ENCODE measurements around the gene BCAT1.
"Not testable (repeated sequence)": the region's sequence is repeated elsewhere in the genome, so short reads cannot be mapped to it uniquely, and the experiment has no call there.

Gene BCAT1

GRCh38 chr12:24896171-24896570 is 52.7 kb downstream of the BCAT1 start:
- DNase-seq = no peak

GRCh38 chr12:24895612-24896011 is 53.3 kb downstream of the BCAT1 start:
- no peak for DNase-seq

- no peak for DNase-seq
Measured at GRCh38 chr12:24894879-24895278, 54.0 kb downstream of the BCAT1 start.

- DNase-seq = no peak
Measured at GRCh38 chr12:24890048-24890803, 58.7 kb downstream of the BCAT1 start.

GRCh38 chr12:24889411-24889810 is 59.5 kb downstream of the BCAT1 start:
- no peak for DNase-seq

GRCh38 chr12:24888813-24889212 is 60.1 kb downstream of the BCAT1 start:
- DNase-seq = no peak

DNA sequence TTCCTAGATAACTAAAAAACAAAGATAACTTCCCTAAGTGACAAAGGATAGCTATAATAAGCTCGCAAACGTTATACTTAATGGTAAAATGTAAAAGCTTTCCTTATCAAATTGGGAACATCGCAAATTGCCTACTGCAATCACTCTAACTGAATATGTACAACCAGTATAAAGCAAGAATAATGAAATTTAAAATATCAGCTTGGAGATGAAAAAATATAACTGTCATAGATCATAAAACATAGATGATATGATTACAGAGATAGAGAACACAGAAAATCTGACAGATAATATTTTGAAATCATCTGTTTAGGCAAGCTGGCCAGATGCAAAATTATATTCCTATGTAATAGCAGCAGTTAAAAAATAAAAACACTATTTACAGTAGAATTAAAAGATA is 64.0 kb downstream of the BCAT1 start:
- no peak for DNase-seq

DNA sequence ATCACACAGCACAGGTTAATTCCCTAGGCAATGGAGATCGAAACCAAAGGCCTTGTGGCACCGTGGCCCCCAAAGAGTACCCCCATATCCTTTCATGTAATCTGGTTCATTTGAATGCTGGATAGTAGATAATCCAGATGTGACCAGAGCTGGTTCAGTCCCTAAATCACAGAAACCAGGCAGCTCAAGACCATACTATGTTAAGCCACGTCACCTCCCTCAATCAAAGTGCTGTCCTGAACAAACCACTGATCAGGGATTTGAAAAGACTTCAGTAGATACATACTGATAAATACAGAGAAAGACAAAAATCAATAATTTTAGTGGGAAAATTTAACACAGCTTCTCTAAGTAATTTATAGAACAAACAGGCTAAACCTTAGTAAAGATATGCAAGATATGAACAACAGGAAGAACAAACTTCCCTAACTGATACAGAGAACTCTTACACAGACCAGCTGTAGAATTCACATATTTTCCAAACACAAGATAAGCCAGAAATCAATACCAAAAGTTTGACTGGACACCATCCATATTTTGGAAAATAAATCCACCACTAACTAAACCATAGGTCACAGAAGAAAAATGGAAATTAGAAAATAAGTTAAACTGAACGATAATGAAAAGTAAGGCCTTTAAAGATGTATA is 67.1 kb downstream of the BCAT1 start:
- DNase-seq = no peak

DNA sequence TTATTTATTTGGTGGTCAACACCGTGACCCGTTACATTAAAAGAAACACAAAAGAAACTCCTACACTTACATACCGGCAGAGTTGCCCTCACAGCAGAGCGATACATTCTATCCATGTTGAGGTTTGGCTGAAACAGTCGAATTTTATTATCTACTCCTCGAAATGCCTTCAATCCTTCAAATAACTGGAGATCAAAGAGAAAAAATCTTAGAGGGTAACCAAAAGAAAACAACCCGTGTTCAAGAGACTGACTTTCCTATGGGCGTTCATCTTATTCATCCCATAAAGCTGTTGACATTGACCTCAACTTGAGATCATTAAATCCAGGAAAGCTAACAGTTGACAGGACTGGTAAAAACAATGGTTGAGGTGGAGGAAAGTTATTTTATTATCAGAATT is 67.7 kb downstream of the BCAT1 start:
- DNase-seq = no peak

- no peak for DNase-seq
Measured at GRCh38 chr12:24880732-24881131, 68.2 kb downstream of the BCAT1 start.

DNA sequence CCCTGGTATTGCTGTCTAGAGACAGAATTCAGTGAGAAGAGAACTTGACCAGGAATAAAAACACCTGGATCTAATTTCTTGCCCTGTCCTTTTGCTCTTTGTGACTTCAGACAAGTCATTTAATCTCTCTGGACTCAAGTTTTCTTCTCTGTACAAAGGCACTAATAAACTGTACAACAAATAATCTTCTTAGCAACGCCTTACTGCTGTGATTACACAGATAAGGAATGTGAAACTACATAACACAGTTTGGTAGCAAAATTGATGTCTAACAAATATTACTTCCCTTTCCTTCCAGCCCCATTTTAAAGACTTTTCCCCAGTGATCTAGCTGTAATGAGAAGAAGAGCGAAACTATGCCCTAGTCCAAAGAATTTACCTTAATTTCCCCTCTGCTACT is 69.3 kb downstream of the BCAT1 start:
- no peak for DNase-seq

DNA sequence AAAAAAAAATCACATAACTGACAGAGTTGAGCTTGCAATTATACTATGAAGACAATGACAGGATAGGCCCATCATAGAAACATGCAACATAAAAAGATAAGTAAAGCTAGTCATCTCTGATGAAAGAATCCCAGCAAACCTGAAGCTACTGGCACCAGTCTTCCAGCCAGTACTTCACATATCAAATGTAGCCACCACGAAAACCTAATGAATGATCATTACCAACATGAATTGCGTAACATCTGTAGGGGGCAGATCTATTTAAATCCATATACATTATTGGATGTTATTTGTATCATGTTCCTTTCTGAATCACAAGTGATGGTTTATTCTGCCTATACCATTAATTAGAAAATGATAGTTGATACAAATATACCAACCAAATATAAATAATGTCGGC is 73.9 kb downstream of the BCAT1 start:
- DNase-seq = no peak

DNA sequence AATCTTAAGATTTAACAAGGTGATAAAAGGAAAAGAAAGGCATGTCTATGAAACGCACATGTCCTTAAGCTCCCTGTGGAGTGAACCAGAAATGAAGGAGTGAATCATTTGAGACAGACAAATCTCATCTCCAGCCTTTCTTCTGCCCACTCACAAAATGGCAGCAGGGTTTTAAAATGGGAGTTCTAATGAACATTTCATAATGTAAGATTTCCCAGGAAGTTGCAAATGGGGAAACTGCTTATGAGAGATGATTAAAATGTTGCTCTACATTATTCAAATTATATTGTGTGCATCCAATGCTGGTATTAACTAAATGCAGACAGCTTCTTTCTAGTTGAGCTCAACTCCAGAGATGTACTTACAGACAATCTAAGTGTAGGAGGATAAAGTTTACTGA is 76.7 kb downstream of the BCAT1 start:
- DNase-seq = no peak

GRCh38 chr12:24866139-24866538 is 82.8 kb downstream of the BCAT1 start:
- DNase-seq = not testable (repeated sequence)

DNA sequence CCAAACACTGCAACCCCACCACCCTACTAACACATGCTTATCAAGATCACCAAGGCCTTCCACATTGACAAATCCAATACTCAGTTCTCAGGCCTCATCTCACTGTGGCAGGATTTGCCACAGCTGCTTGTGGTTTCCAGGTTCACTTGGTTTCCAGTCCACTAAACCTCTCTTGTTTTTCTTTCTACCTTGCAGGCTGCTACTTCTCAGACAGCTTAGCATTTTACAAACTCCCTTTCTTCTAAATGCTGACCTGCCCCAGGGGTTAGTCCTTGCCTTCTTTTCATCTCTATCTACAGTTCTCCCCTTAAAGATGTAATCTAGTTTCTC is 84.1 kb downstream of the BCAT1 start:
- no peak for DNase-seq

DNA sequence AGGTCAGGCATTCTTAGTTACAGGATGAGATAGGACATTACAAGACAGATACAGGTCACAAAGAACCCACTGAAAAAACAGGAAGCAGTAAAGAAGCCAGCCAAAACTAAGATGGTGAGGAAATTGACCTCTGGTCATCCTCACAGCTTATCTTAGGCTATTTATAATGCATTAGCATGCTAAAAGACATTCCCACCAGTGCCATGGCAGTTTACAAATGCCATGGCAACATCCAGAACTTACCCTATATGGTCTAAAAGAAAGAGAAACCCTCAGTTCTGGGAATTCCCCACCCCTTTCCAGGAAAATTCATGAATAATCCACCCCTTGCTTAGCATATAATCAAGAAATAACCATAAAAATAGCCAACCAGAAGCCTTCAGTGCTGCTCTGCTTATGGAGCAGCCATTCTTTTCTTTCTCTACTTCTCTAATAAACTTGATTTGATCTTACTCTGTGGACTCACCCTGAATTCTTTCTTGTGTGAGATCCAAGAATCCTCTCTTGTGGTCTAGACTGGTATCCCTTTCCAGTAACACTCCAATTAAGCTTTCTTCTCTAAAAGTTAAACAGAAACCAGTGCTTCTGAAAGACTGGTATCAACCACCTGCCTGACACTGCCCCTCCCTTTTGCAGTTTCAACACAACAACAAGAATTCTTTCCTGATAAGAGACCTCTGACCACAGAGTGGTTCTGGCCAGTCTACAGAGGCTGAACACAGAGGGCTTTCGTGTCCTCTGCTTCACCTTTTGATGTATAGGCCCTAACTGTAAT is 86.9 kb downstream of the BCAT1 start:
- DNase-seq = no peak

DNA sequence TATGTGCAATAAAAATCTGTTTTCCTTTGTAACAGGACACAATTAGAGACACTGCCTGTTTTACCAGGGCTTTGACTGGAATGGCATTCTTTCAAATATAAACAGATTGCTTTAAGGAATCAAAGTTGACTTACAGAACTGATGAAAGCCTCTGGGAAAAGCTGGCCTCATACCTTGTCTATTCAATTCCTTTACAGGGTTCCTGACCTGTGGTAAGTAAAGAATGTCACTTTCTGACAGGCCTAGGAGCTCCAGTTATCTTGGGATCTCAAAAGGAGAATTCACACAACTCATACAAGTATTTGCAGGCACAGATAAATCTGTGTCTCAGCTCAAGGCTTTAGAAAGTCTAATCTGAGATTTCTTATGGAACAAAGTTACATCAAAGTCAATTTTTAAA is 88.4 kb downstream of the BCAT1 start:
- DNase-seq = no peak

DNA sequence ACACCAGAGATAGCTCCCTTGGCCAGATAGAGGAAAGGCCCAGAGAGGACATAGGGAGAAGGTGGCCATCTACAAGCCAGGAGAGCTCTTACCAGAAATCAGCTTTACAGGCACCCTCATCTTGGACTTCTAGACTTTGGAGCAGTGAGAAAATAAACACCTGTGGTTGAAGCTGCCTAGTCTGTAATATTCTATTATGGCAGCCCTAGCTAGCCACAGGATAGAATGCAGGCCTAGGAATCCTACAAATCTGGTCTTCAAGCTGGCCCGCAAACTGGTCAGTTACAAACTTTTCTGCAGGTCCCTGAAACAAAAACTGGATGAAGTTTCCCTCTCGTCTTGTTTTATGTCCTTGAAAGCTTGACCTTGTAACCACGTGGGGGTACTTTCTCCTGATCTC is 92.4 kb downstream of the BCAT1 start:
- DNase-seq = no peak

GRCh38 chr12:24854908-24855307 is 94.0 kb downstream of the BCAT1 start:
- DNase-seq = no peak

- DNase-seq = no peak
Measured at GRCh38 chr12:24854017-24854416, 94.9 kb downstream of the BCAT1 start.

DNA sequence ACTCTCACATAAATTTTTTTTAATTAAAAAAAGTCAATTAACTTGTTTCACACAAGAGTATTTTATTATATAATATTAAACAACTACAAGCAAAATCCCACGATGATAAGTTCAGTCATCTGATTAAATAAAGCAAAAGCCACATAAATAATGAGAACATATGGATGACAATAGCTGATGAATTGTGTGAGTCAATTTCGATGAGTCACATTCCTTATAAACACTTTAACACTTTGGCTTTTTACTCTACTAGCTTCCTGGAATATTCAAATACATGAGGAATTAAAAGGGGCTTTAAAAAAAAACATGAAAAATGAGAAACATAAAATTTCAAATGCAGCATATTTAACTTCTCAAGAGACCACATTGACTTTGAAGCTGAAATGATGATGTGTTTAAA is 95.3 kb downstream of the BCAT1 start:
- DNase-seq = no peak

GRCh38 chr12:24853094-24853493 is 95.8 kb downstream of the BCAT1 start:
- DNase-seq = no peak

- no peak for DNase-seq
Measured at GRCh38 chr12:24852420-24852819, 96.5 kb downstream of the BCAT1 start.

DNA sequence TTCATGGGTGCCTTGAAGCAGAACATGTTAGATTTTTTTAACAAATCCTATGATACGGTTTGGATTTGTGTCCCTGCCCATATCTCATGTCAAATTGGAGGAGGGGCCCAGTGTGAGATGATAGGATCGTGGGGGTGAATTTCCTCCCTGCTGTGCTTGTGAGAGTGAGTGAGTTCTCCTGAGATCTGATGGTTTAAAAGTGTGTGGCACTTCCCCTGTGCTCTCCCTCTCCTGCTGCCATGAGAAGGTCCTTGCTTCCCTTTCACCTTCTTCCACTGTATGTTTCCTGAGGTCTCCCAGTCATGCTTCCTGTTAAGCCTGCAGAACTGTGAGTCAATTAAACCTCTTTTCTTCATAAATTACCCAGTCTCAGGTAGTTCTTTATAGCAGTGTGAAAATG is 97.0 kb downstream of the BCAT1 start:
- DNase-seq = not testable (repeated sequence)
